IMR-90 (cell line): Measurements from ENCODE around the gene DGAT2.

Experiments used
- BHLHE40 ChIP-seq: fragments of 150-350 bp; IDR thresholded peaks from 2 replicates; pipeline ENCODE4 v1.6.1; 2016; ENCODE audit warnings: mild to moderate bottlenecking, low read depth, low read length
- CEBPB ChIP-seq: IDR thresholded peaks from 2 replicates; pipeline ENCODE4 v1.6.1; 2012; ENCODE audit warnings: low read depth, low read length, improper control_type of control experiment
- CHD1 ChIP-seq: IDR thresholded peaks from 2 replicates; pipeline ENCODE4 v1.6.1; 2012; ENCODE audit warnings: low read depth, low read length, improper control_type of control experiment
- CTCF ChIP-seq: conservative IDR thresholded peaks from 2 replicates; pipeline ENCODE4 v1.5.1; 2012; ENCODE audit warnings: mild to moderate bottlenecking, low read depth, low read length, improper control_type of control experiment
- MAFK ChIP-seq: IDR thresholded peaks from 2 replicates; pipeline ENCODE4 v1.6.1; 2012; ENCODE audit warnings: low read depth, low read length, improper control_type of control experiment
- MAZ ChIP-seq: IDR thresholded peaks from 2 replicates; pipeline ENCODE4 v1.6.1; 2012; ENCODE audit warnings: low read depth, mild to moderate bottlenecking, low read length, improper control_type of control experiment, moderate library complexity, borderline replicate concordance
- MXI1 ChIP-seq: IDR thresholded peaks from 2 replicates; pipeline ENCODE4 v1.6.1; 2012; ENCODE audit warnings: low read depth, mild to moderate bottlenecking, low read length, moderate library complexity, borderline replicate concordance
- NFE2L2 ChIP-seq: fragments of 150-350 bp; IDR thresholded peaks from 2 replicates; pipeline ENCODE4 v1.6.1; 2016; ENCODE audit warnings: low read depth, mild to moderate bottlenecking, low read length
- POLR2A ChIP-seq: IDR thresholded peaks from 2 replicates; pipeline ENCODE4 v1.6.1; 2012; ENCODE audit warnings: mild to moderate bottlenecking, low read depth, low read length
- RAD21 ChIP-seq: IDR thresholded peaks from 2 replicates; pipeline ENCODE4 v1.6.1; 2012; ENCODE audit warnings: low read length, improper control_type of control experiment
- SMC3 ChIP-seq: fragments of 150-350 bp; IDR thresholded peaks from 2 replicates; pipeline ENCODE4 v1.6.1; 2016; ENCODE audit warnings: low read depth, mild to moderate bottlenecking, antibody characterized with exemption, low read length, moderate library complexity
- USF2 ChIP-seq: fragments of 150-350 bp; IDR thresholded peaks from 2 replicates; pipeline ENCODE4 v1.6.1; 2017; ENCODE audit warnings: mild to moderate bottlenecking, antibody characterized with exemption, low read length, low read depth

- TF ChIP-seq CTCF (no peak), SMC3 (no peak), CHD1 (no peak), RAD21 (no peak), POLR2A (no peak), CEBPB (no peak), MAZ (no peak), USF2 (no peak), NFE2L2 (no peak), MAFK (no peak), BHLHE40 (no peak), MXI1 (no peak)
Measured at GRCh38 chr11:75786101-75786736, 17.6 kb downstream of the DGAT2 start.
